Body of pancreas (tissue), 4 donors: ENCODE data around the gene CX3CR1.

ENCODE experiments used
- POLR2A ChIP-seq, 3 donors: fragments of 450-650 bp; IDR thresholded peaks; one replicate each; pipeline ENCODE4 v1.6.1; 2016; ENCODE audit warnings: antibody characterized with exemption in 3 of 3, mild to moderate bottlenecking in 2 of 3
- TF ChIP-seq, protein P1 (sequence below), 7 experiments: fragments of 450-650 bp in 4 of 7; fragments of 200-600 bp in 3 of 7; sonication (generic) in 3 of 7; IDR thresholded peaks; one replicate each; pipeline ENCODE4 v1.5.1; 2016 to 2019; ENCODE audit warnings: antibody characterized with exemption in 7 of 7

DNA sequence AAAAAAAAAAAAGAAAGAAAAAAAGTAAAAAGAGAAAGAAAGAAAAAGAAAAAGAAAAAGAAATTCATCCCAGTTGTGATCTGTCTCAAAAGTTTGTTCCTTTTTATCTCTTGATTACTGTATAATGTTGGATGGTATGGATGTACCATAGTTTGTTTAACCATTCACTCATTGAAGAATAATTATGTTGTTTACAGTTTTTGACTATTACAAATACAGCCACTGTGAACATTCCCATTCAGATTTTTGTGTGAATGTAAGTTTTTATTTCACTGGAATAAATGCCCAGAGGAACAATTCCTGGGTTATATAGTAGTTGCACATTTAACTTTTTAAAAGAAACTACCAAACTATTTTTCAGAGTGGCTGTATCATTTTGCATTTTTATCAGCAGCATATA lies 39.4 kb upstream of the CX3CR1 start:
- TF ChIP-seq, protein P1, sequence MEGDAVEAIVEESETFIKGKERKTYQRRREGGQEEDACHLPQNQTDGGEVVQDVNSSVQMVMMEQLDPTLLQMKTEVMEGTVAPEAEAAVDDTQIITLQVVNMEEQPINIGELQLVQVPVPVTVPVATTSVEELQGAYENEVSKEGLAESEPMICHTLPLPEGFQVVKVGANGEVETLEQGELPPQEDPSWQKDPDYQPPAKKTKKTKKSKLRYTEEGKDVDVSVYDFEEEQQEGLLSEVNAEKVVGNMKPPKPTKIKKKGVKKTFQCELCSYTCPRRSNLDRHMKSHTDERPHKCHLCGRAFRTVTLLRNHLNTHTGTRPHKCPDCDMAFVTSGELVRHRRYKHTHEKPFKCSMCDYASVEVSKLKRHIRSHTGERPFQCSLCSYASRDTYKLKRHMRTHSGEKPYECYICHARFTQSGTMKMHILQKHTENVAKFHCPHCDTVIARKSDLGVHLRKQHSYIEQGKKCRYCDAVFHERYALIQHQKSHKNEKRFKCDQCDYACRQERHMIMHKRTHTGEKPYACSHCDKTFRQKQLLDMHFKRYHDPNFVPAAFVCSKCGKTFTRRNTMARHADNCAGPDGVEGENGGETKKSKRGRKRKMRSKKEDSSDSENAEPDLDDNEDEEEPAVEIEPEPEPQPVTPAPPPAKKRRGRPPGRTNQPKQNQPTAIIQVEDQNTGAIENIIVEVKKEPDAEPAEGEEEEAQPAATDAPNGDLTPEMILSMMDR (IDR thresholded peaks at IDR 0.05): no peak
- no peak for TF ChIP-seq POLR2A (IDR thresholded peaks at IDR 0.05)
